Astrocyte of the spinal cord (primary cell): Measurements from ENCODE around the gene CELA2B.
"Not testable (repeated sequence)": the region's sequence is repeated elsewhere in the genome, so short reads cannot be mapped to it uniquely, and the experiment has no call there.

Experiments
- DNase-seq: peaks from one replicate; pipeline ENCODE4 v3.0.0; 2011; ENCODE audit warnings: low read depth, low spot score
- H3K4me3 ChIP-seq: 2 replicates; pipeline ENCODE4 v1.5.1; 2011; ENCODE audit warnings: low read depth, mild to moderate bottlenecking, low read length, moderate library complexity
- in situ Hi-C: cut with HindIII; loops from 2 replicates; pipeline ENCODE4 v1.10.0; 2017; ENCODE audit warnings: low sequenced_read_pairs
- TF ChIP-seq, protein P1 (sequence below): IDR thresholded peaks from 2 replicates; pipeline ENCODE4 v1.5.1; 2012; ENCODE audit warnings: low read depth, mild to moderate bottlenecking, low read length, inconsistent platforms

Gene CELA2B

DNA sequence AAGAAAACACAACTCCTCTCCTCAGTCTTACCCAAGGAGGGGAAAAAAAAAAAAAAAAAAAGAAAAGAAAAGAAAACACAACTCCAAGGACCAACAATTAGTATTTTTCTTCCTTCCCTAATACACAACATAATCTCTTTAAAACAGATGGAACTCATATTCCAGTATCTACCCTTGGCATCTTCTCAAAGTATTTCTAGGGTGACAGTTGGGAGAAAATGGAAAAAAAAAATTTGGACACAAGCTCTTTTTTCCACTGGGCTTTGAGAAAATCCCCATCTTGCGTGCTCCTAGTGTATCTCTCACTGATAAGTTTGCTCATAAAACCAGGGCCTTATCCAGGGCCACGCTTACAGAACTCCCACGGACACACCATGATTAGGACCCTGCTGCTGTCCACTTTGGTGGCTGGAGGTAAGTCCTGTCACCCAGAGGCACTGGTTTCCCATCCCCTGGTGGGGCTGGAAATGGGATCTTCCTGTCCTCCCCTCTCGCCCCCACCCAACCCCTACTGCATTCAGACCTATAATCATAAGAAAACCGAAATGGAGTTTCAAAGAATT, at the start of gene CELA2B:
Gene CELA2B, plus strand, starts transcription at position 353 of the 563 bp plus-strand sequence. Its CDS starts 22 bp downstream, at position 375.
- in situ Hi-C loops: no loop called here
- H3K4me3 ChIP-seq: no peak within 1 kb of the TSS
- DNase-seq: no peak
- TF ChIP-seq, protein P1, sequence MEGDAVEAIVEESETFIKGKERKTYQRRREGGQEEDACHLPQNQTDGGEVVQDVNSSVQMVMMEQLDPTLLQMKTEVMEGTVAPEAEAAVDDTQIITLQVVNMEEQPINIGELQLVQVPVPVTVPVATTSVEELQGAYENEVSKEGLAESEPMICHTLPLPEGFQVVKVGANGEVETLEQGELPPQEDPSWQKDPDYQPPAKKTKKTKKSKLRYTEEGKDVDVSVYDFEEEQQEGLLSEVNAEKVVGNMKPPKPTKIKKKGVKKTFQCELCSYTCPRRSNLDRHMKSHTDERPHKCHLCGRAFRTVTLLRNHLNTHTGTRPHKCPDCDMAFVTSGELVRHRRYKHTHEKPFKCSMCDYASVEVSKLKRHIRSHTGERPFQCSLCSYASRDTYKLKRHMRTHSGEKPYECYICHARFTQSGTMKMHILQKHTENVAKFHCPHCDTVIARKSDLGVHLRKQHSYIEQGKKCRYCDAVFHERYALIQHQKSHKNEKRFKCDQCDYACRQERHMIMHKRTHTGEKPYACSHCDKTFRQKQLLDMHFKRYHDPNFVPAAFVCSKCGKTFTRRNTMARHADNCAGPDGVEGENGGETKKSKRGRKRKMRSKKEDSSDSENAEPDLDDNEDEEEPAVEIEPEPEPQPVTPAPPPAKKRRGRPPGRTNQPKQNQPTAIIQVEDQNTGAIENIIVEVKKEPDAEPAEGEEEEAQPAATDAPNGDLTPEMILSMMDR: no peak

DNA sequence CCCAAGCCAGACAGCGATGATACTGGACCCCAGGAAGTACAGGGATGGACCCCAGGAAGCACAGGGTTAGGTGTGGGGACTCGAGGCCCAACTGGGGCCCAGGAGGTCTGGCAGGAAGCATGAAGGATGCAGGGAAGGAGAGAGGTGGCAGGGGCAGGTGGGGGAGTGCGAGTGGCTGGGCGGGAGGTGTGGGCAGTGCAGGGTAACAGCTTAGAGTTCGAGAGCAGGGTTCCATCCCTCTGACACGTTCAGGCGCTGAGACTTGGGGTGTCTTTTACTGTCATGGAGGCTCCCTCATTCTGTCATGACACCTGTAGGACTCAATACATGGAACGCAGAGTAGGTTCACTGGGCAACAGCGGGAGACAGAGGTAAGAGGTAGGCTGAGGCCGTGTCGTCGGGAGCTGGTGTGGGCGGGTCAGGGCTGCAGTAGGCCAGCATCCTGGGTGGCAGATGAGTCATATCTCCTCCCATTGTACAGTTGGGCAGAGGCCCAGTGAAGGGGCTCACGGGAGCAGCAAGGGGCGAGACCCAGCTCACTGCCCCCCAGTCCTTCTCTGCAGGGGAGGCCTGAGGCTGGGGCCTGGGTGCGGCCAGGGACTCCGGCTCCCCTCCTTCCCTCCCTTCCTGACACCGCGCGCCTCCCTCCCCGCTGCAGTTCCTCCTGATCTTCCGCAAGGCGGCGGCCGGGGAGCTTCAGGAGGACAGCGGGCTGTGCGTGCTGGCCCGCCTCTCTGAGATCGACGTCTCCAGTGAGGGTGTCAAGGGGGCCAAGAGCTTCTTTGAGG, 49.2 kb upstream of the CELA2B start:
- DNase-seq: no peak
- TF ChIP-seq, protein P1: peak; percentile 14
- no peak overlapping the region for H3K4me3 ChIP-seq
- in situ Hi-C loops: loop anchor here (25.0 kb wide), 1 partner anchor 289 kb away; no protein-coding TSS in a partner anchor

DNA sequence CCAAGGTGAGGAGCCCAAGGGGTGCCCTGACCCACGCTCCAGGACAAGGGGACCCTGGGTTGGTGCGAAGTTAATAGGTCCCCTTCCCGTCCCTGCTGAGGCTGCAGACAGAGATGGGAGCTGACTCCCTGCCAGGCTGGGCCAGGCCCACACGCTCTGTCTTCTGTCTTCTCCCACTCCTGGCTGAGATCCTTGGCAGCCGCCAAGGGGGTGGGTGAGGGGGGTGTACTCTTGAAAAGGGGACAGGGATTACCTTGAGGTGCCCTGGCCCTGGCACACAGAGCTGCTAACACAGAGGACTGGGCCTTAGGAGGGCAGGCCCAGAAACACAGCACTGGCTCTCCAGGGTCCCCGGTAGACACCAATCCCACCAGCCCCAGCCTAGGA, 48.6 kb upstream of the CELA2B start:
- no peak for DNase-seq
- in situ Hi-C loops: loop anchor here (25.0 kb wide), 1 partner anchor 290 kb away; no protein-coding TSS in a partner anchor

GRCh38 chr1:15428252-15428651, 47.7 kb upstream of the CELA2B start:
- DNase-seq: not testable (repeated sequence)
- in situ Hi-C loops: loop anchor here (25.0 kb wide), 1 partner anchor 291 kb away; no protein-coding TSS in a partner anchor

More for the DNA sequence above, 48.6 kb upstream of the CELA2B start:
- no peak overlapping the region for H3K4me3 ChIP-seq
- TF ChIP-seq, protein P1: no peak

DNA sequence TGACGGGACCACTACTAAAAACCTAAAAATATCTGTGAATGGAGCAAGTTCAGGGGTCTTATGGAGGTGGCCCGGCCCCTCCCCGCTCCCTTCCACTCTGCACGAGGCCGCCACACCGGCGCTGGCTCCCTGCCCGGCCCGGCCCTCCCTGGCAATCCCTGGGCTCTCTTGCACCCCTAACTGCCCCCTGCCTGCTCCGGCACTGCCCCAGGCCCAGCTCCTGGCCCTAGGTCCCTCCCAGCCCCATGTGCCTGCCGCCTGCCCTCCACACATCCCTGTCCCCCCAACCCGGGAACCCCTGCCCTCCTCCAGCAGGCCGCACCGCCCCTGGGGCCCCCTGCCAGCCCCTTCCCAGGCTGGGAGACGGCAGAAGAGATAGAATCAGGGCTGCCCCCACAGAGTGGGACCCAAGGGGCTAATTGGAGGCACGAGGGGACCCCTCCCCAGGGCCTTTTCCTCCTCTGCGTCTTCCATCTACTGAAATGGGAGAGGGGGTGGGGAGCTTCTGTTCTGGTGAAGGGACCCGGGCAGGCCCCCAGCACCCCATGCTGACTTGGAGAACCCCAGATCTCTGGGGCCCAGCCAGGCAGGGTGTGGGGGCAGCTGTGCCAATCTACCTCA, 47.0 kb upstream of the CELA2B start:
- in situ Hi-C loops: loop anchor here (25.0 kb wide), 1 partner anchor 292 kb away; no protein-coding TSS in a partner anchor
- no peak for DNase-seq
- no peak overlapping the region for H3K4me3 ChIP-seq
- TF ChIP-seq, protein P1: no peak

More at GRCh38 chr1:15428252-15428651, 47.7 kb upstream of the CELA2B start:
- H3K4me3 ChIP-seq: not testable (repeated sequence)

DNA sequence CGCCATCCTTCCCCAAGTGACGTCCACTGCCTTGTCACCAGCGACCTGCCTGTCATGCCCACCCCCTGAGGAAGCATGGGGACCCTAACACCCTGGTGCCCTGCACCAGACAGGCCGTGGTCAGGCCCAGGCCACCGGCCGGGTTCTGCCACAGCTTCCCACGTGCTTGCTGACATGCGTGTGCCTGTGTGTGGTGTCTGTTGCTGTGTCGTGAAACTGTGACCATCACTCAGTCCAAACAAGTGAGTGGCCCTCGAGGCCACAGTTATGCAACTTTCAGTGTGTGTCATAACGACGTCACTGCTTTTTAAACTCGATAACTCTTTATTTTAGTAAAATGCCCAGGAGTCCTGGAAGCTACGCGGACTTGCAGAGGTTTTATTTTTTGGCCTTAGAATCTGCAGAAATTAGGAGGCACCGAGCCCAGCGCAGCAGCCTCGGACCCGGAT, 46.2 kb upstream of the CELA2B start:
- DNase-seq: peak; percentile 77
- in situ Hi-C loops: loop anchor here (25.0 kb wide), 1 partner anchor 292 kb away; no protein-coding TSS in a partner anchor

More for the DNA sequence above, 46.2 kb upstream of the CELA2B start:
- H3K4me3 ChIP-seq: no peak overlapping the region
- TF ChIP-seq, protein P1: no peak
